Measurements from ENCODE around the gene PRKCZ.

DNA sequence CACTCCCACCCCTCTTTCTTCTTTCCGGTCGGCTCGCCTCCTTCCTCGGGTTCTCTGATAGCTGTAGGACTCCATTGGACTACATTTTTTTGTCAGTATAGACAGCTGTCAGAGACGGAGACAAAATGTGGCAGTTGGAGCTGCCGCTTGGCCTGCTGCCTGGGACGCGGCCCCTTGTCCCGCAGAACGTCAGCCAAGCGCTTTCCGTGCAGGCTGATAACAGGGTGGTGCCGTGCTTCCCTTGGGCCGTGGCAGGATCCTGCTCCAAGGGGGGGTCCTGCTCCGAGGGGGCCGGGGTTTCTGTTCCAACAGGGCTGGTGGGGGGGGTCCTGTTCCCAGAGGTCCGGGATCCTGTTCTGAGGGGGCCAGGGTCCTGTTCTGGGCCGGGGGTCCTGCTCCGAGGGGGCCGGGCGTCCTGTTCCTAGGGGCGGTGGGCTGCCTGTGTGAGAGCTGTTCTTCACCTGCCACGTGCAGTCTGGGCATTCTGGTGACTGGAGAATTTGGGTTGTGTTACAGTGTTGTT, 182.8 kb downstream of the PRKCZ start:
- no peak for TF ChIP-seq TAF1 (IDR thresholded peaks at IDR 0.05; ENCODE audit: low read depth, low read length)
- no peak for TF ChIP-seq POLR2A (IDR thresholded peaks at IDR 0.05; ENCODE audit: low read depth, low read length)
- TF ChIP-seq POLR2AphosphoS5 (IDR thresholded peaks at IDR 0.05; ENCODE audit: low read depth, low read length): no peak
